Measurements from ENCODE around the gene MCIDAS.

DNA sequence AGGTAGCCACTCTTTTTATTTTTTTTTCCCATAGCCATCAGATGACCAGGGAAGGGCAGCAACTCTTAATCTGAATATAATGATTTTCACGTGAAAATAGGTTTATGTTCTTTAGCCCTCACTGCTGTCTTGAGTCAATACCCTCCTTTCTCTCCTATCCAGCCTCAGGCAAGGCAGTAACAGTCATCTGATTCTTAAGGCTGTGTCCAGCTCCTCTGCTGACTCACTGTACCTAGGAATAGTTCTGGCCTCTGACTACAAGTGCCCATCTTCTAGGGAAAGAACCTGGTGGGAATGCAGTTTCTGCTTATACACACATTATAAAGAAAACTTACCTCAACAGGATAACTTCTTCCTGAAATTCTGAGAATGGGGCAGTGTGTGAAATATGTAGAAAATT is 49.7 kb upstream of the MCIDAS start:
- TF ChIP-seq CTCF (IDR thresholded peaks at IDR 0.05): no peak
- TF ChIP-seq REST (IDR thresholded peaks at IDR 0.05; ENCODE audit: insufficient read depth in 1 of 2, low read depth in 2 of 2, low read length in 1 of 2): no peak
- TF ChIP-seq SIN3A (IDR thresholded peaks at IDR 0.05; ENCODE audit: borderline replicate concordance, insufficient read depth, low read depth, low read length): no peak
- no peak for TF ChIP-seq TCF7L2 (IDR thresholded peaks at IDR 0.05; ENCODE audit: low read depth, low read length)
- TF ChIP-seq POLR2AphosphoS5 (IDR thresholded peaks at IDR 0.05; ENCODE audit: low read depth, low read length): no peak

All from Panc1 (cell line).